HUES48 (cell line): ENCODE results near the gene PRL.

ENCODE experiments used
- H3K27ac ChIP-seq: one replicate; pipeline ENCODE4 v1.7.0; 2013; ENCODE audit warnings: low read depth, low read length, inconsistent platforms
- H3K27me3 ChIP-seq: 2 replicates; pipeline ENCODE4 v1.6.1; 2013; ENCODE audit warnings: mild to moderate bottlenecking, low read length; ENCODE audit not compliant: control insufficient read depth, insufficient read depth
- H3K36me3 ChIP-seq: 2 replicates; pipeline ENCODE4 v1.6.1; 2013; ENCODE audit warnings: low read length; ENCODE audit not compliant: control insufficient read depth, insufficient read depth
- H3K4me1 ChIP-seq: 2 replicates; pipeline ENCODE4 v1.6.1; 2013; ENCODE audit warnings: mild to moderate bottlenecking, low read length; ENCODE audit not compliant: control insufficient read depth, insufficient read depth
- H3K4me3 ChIP-seq: 2 replicates; pipeline ENCODE4 v1.5.1; 2013; ENCODE audit warnings: mild to moderate bottlenecking, low read depth, low read length
- H3K9ac ChIP-seq: 2 replicates; pipeline ENCODE4 v1.6.1; 2013; ENCODE audit warnings: mild to moderate bottlenecking, low read depth, low read length, moderate library complexity
- H3K9me3 ChIP-seq: 2 replicates; pipeline ENCODE4 v1.6.1; 2013; ENCODE audit warnings: low read length; ENCODE audit not compliant: control insufficient read depth, insufficient read depth

Gene PRL

GRCh38 chr6:22296936-22297335 is at the start of gene PRL:
Gene PRL, minus strand, starts transcription at chr6:22297036. Its CDS starts 54 bp downstream, at chr6:22296982.
- H3K4me3 ChIP-seq = no peak within 1 kb of the TSS
- no peak within 1 kb of the TSS for H3K9ac ChIP-seq
- H3K27ac ChIP-seq = no peak within 1 kb of the TSS
- no peaks in the 10 kb centered on the region; the same call in 1 of the 2 replicates for H3K4me1 ChIP-seq
- no peaks in the 10 kb centered on the region for H3K9me3 ChIP-seq
- no peaks in the 10 kb centered on the region for H3K36me3 ChIP-seq
- no peaks in the 10 kb centered on the region for H3K27me3 ChIP-seq

- no peak overlapping the region for H3K4me3 ChIP-seq
- no peaks in the 10 kb centered on the region for H3K4me1 ChIP-seq
- no peak overlapping the region for H3K9ac ChIP-seq
- no peak overlapping the region for H3K27ac ChIP-seq
- no peaks in the 10 kb centered on the region for H3K36me3 ChIP-seq
- peaks cover 3% of the 10 kb centered on the region; the same call in 1 of the 2 replicates for H3K9me3 ChIP-seq
- H3K27me3 ChIP-seq = no peaks in the 10 kb centered on the region
These were observed 47.0 kb upstream of the PRL start for GRCh38 chr6:22343864-22344263.

- no peak overlapping the region for H3K27ac ChIP-seq
- H3K4me1 ChIP-seq = peaks cover 9% of the 10 kb centered on the region; the same call in 1 of the 2 replicates
- no peak overlapping the region for H3K9ac ChIP-seq
- no peaks in the 10 kb centered on the region for H3K27me3 ChIP-seq
- no peaks in the 10 kb centered on the region for H3K9me3 ChIP-seq
- H3K36me3 ChIP-seq = no peaks in the 10 kb centered on the region
- no peak overlapping the region for H3K4me3 ChIP-seq
These were observed 37.9 kb upstream of the PRL start for GRCh38 chr6:22334778-22335177.

GRCh38 chr6:22333802-22334201 is 37.0 kb upstream of the PRL start:
- peaks cover 9% of the 10 kb centered on the region; the same call in 1 of the 2 replicates for H3K4me1 ChIP-seq
- no peak overlapping the region for H3K9ac ChIP-seq
- H3K9me3 ChIP-seq = no peaks in the 10 kb centered on the region
- no peaks in the 10 kb centered on the region for H3K27me3 ChIP-seq
- H3K36me3 ChIP-seq = no peaks in the 10 kb centered on the region
- no peak overlapping the region for H3K4me3 ChIP-seq
- H3K27ac ChIP-seq = no peak overlapping the region

GRCh38 chr6:22332711-22333110 is 35.9 kb upstream of the PRL start:
- no peaks in the 10 kb centered on the region for H3K36me3 ChIP-seq
- H3K27ac ChIP-seq = no peak overlapping the region
- H3K9ac ChIP-seq = no peak overlapping the region
- peaks cover 9% of the 10 kb centered on the region; the same call in 1 of the 2 replicates for H3K4me1 ChIP-seq
- no peaks in the 10 kb centered on the region for H3K27me3 ChIP-seq
- H3K4me3 ChIP-seq = no peak overlapping the region
- H3K9me3 ChIP-seq = no peaks in the 10 kb centered on the region

GRCh38 chr6:22332216-22332615 is 35.4 kb upstream of the PRL start:
- Histone ChIP-seq H3K9me3 (no peaks in the 10 kb centered on the region), H3K4me1 (peaks cover 9% of the 10 kb centered on the region; the same call in 1 of the 2 replicates), H3K9ac (no peak overlapping the region), H3K27ac (no peak overlapping the region), H3K4me3 (no peak overlapping the region), H3K36me3 (no peaks in the 10 kb centered on the region), H3K27me3 (no peaks in the 10 kb centered on the region)

- H3K4me1 ChIP-seq = peaks cover 9% of the 10 kb centered on the region; the same call in 1 of the 2 replicates
- no peak overlapping the region for H3K27ac ChIP-seq
- H3K9me3 ChIP-seq = no peaks in the 10 kb centered on the region
- no peak overlapping the region for H3K4me3 ChIP-seq
- H3K27me3 ChIP-seq = no peaks in the 10 kb centered on the region
- H3K9ac ChIP-seq = no peak overlapping the region
- H3K36me3 ChIP-seq = no peaks in the 10 kb centered on the region
These were observed 34.1 kb upstream of the PRL start for GRCh38 chr6:22330941-22331340.

- no peak overlapping the region for H3K9ac ChIP-seq
- H3K27me3 ChIP-seq = no peaks in the 10 kb centered on the region
- H3K27ac ChIP-seq = no peak overlapping the region
- no peak overlapping the region for H3K4me3 ChIP-seq
- peaks cover 9% of the 10 kb centered on the region; the same call in 1 of the 2 replicates for H3K4me1 ChIP-seq
- no peaks in the 10 kb centered on the region for H3K36me3 ChIP-seq
- H3K9me3 ChIP-seq = no peaks in the 10 kb centered on the region
These were observed 31.6 kb upstream of the PRL start for GRCh38 chr6:22328474-22328873.

GRCh38 chr6:22327881-22328280 is 31.0 kb upstream of the PRL start:
- Histone ChIP-seq H3K9ac (no peak overlapping the region), H3K4me3 (no peak overlapping the region), H3K27ac (no peak overlapping the region), H3K27me3 (no peaks in the 10 kb centered on the region), H3K4me1 (peaks cover 9% of the 10 kb centered on the region; the same call in 1 of the 2 replicates), H3K9me3 (no peaks in the 10 kb centered on the region), H3K36me3 (no peaks in the 10 kb centered on the region)

- Histone ChIP-seq H3K4me3 (no peak overlapping the region), H3K27me3 (no peaks in the 10 kb centered on the region), H3K36me3 (no peaks in the 10 kb centered on the region), H3K9me3 (no peaks in the 10 kb centered on the region), H3K9ac (no peak overlapping the region), H3K4me1 (no peaks in the 10 kb centered on the region), H3K27ac (no peak overlapping the region)
These were observed 29.7 kb upstream of the PRL start for GRCh38 chr6:22326500-22326899.

GRCh38 chr6:22325481-22325880 is 28.6 kb upstream of the PRL start:
- no peaks in the 10 kb centered on the region for H3K27me3 ChIP-seq
- H3K4me3 ChIP-seq = no peak overlapping the region
- H3K36me3 ChIP-seq = no peaks in the 10 kb centered on the region
- no peaks in the 10 kb centered on the region for H3K9me3 ChIP-seq
- H3K4me1 ChIP-seq = no peaks in the 10 kb centered on the region
- no peak overlapping the region for H3K27ac ChIP-seq
- no peak overlapping the region for H3K9ac ChIP-seq

GRCh38 chr6:22323848-22324247 is 27.0 kb upstream of the PRL start:
- Histone ChIP-seq H3K27me3 (no peaks in the 10 kb centered on the region), H3K9me3 (peaks cover 4% of the 10 kb centered on the region; the same call in 1 of the 2 replicates), H3K27ac (no peak overlapping the region), H3K4me1 (no peaks in the 10 kb centered on the region), H3K9ac (no peak overlapping the region), H3K4me3 (no peak overlapping the region), H3K36me3 (no peaks in the 10 kb centered on the region)
